ENCODE data around the gene DCAF5.
"Not testable (repeated sequence)": the region's sequence is repeated elsewhere in the genome, so short reads cannot be mapped to it uniquely, and the experiment has no call there.

The DCAF5 gene

DNA sequence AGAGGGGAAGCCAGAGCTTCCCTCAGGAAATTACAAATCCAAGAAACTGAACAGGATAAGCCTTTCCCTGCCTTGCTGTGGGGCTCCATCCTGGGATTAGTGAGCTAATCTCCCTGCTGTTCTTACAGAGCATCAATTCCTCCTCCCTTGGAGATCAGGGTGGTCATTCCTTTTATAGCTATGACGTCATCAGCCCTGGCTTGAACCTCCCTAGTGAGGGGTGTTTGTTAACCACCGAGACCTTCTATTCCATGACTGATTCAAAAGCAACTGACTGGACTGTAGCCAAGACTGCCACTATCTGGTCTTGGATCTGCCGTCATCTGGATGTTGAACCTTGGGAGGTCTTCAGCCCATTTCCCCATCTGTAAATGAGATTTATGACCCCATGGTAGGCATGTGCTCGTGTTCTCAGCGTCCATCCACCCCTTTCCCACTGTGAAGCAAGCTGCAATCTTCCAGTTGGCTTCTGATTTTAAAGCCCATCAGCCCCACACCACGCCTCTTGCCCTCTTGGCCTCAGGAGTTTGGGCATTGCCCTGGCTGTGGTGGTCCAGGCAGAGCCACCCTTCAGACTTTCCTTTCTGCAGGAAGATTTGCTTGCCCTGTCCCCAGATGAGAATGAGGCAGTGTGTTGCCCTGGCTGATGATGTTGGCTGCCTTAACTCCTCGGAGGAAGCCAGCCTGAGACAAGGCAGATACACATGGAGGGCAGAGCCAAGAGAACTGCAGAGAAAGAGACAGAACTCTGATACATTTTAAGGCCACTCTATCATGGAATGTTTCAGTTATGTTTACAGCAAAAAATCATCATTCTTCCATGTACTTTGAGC, 114.2 kb downstream of the DCAF5 start:
- DNase-seq = no peak

DNA sequence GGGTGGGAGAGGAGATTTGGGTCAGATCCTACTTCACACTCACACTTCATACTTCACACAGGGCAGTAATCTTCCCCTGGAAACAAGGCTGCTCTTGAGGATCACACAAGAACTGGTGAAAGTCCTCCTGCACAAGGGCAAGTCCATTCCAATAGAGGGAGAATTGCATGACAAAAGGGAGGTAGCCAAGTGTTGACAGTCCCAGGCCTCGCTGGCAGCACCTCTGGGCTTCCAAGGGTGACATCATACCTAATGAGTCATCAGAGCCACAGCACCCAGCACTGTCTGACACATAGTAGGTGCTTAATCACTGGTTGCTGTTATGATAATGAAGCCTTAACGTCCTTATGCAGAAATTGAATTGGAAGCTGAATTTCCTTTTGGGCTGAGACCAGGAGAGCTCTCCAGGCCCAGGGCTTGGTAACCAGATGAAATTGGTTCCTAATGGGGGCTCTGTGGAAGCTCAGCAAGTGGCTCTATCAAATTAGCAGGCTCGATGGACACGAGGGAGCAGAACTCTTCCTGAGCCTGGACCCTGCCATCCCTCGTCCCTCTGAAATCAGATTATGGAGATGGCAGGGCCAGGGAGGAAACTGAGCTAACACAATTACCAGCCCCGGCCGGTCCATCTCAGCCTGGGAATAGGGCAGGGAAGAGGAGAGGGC, 115.0 kb downstream of the DCAF5 start:
- DNase-seq = no peak

DNA sequence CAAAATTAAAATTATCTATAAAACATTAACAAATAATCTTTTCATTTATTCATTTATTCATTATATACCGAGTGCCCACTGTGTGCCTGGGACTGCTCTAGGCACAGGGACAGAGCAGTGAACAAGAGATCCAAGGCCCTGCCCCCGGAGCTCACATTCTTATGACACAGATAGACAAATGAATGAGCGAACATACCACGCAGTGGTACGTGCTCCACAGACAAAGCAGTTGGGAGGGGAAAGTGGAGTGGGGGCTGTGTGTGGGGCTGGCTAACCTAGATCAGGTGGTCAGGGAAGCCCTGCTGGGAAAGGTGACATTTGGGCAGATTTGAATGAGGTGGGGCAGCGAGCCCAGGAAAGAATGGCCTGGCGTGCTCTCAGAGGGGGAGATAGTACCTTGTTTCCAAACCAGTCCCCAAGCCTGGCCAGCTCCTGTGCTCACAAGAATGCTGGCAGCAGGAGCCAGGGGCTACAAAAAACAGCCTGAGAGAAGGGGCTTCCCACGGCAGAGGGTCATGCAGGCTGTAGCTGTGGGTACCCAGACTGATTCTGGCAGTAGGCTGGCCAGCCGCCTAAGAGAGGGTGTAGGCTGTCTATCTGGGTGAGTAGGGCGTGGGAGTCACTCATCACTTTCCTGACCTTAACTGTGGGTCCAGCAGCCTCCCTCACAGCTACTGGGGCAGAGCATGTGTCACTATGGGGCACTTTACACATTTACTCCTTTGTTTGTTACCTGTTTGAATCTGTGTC, 116.0 kb downstream of the DCAF5 start:
- DNase-seq = no peak

DNA sequence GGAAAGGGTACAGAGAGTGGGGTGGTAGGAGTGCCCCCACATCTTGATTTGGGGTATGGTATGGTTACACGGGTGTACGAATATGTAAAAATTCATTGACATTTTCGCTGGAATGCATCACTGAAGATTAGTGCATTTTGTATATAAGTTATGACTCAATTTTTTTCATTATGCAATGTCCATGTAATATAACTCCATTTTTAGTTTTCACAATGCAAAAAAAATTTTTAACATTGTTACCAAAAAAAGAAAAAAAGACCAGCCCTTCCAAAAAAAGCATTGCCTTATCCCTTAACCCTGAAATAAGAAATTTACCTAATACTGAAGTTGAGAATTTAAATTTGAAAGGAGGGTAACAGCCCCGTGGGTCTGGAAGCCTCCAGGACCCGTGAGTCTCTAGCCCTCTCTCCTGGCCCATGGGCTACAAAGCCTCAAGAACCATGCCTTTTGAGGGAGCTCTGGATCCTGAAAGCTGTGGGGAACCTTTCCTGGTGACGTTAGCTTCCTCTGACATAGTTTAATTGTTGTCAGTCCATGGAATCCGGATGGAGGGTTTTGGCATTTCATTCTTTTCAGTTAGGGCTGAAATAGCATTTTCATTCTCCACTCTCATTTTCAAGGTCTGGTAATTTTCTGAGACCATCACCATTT, 118.2 kb downstream of the DCAF5 start:
- no peak for DNase-seq

DNA sequence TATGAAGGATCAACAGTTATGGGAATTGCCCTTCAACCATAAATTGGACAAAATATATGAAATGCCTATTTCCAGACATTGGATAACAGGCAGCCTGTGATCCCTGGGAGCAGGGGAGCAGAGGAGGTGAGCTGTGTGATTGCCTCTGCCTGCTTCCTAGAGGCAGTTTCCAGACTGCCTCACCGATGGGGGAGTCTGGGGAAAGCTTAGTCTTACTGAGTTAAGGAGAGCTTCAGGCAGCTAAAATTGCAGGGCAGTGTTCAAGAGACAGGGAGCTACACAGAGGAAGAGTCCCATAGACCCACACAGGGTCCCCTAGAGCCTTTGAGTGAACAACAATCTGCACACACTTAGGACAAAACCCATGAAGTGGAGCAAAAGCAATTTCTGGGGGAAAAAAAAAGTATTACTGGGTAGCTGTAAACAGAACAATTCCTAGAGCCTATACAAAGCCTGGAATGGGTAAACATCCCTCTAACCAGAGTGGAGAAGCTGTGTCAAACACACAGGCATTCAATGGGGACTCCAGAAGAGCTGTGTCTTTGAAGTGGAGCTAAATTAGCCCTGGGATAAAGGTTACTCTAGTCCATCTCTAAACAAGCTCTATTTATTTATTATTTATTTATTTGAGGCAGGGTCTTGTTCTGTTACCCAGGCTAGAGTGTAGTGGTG, 125.5 kb downstream of the DCAF5 start:
- DNase-seq = no peak

DNA sequence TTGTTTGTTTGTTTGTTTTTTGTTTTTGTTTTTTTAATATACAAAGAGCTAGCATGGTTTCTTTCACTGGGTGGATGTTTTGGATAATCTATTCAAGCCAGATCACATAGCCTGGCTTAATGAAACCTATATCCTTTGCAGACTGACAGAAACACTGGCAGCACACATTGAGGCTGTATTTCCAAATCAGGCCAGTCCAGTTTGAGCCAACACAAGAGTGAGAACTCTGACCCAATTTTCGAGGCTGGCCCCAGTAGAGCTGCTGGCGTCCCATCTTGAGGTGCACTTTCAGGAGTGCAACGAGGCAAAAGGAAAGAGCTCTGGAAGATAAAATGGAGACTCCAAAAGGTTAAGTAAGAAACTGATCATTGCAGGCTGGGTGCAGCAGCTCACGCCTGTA, 129.9 kb downstream of the DCAF5 start:
- no peak for DNase-seq

DNA sequence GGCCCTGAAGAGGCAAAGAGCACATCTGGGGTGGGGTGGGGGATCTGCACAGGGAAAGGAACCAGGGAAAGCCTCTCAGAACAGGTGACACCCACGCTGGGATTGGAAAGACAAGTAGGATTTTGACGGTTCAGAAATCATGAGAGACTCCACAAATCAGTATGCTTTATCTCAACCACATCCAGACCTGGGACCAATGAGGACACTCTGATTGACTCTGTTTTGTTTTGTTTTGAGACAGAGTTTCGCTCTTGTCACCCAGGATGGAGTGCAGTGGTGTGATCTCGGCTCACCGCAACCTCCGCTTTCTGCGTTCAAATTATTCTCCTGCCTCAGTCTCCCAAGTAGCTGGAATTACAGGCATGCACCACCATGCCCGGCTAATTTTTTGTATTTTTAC, 130.8 kb downstream of the DCAF5 start:
- DNase-seq = not testable (repeated sequence)

DNA sequence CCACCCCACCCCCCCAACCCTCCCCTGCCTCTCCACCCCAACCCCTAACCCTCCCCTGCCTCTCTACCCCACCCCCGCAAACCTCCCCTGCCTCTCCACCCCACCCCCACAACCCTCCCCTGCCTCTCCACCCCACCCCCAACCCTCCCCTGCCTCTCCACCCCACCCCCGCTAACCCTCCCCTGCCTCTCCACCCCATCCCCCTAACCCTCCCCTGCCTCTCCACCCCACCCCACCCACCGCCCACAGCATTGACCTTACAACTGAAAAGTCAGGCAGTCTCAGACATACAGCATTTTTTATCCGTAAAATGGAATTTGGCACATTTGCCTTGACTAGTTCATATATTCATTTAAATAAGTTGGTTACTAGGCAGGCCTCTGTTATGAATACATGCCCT, 135.2 kb downstream of the DCAF5 start:
- no peak for DNase-seq

DNA sequence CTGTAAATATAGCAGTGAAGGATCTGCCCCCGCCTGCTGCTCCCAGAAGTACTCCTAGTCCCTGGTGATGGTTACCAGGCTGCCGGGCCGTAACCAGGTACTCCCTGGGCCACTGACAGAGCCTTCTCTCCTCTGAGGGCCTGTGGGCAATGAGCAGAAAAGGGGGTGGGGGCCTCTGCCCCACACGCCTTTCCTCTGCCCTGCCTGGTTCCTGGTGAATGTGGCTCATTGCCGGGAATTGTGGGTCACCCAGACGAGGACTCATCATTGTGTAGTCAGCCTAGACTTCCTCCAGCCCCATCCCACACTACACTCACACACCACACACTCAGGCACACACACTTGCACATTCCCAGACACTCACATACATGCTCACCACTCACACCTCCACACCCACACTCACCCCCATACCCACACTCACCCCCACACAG, 138.1 kb downstream of the DCAF5 start:
- no peak for DNase-seq

DNA sequence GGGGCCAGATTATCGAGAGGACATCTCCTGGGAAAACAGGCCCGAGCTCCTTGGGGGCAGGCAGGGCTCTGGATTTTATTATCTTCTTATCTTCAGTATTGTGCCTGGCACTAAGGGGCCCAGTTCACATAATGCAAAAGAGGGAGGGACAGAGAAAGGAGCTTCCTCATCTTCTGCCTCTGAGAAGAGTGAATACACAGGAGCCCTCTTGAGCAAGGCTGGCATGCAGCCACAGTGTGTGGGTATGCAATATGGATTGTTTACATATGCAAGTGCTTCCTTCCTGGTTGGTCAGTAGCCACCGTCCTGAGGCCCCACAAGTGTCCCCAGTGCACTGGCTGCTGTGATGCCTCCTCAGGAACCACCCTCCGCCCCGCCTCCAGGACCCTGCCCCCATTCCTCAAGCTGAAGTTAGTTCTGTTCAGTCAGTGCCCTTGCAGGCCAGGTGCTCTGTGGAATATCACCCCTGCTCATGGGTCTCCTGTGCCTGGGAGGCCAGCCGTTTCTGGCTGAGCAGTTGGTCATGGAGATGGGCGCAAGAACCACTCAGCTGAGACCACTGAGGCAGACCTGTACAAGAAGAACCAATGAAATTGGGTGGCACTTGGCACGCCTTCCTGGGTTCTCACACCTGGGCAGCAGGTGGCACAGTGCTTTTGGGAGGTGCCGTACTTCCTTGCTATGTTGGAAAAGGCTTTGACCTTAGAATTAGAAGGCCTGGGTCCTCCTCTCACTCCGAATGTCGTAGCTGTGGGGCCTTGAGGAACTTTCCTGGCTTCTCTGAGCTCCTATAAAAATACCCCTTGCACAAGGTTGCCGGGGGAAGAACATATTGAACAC, 138.8 kb downstream of the DCAF5 start:
- DNase-seq = no peak

DNA sequence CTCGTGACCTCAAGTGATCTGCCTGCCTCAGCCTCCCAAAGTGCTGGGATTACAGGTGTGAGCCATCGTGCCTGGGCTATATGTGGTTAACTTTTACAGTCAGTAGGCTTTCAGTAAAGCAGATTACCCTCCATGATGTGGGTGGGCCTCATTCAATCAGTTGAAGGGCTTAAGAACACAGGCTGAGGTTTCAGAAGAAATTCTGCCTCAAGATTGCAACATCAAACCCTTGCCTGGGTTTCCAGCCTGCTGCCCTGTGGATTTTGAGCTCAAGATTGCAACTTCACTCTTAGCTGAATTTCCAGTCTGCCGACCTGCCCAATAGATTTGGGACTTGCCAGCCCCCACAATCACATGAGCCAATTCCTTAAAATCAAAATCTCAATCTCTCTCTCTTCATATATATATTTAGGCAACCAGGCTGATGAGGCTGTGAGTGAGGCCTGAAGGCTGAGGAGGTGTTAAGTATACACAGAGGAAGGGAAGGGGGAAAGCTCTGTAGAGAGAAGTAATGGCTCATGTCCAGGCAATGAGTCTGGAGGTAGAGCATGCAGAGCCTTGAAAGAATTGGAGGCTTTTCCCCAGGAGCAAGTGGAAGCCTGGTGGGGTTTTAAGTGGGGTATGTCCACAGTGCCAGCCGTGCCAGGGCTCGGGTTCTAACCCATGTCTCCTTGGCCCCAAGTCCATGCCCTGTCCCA, 140.5 kb downstream of the DCAF5 start:
- DNase-seq = no peak

DNA sequence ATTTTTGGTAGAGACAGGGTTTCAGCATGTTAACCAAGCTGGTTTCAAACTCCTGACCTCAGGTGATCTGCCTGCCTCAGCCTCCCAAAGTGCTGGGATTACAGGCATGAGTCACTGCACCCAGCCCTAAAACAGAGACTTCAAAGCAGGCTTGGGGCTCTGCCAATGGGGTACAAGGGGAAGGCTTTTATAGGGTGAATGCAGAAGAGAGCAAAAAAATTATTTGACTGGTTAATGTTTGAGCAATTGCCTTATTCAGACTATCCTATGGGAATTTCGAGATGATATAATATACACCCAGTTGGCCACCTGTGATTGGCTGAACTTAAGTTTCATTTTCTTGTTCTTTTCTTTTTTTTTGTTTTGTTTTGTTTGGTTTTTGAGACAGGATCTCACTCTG, 142.3 kb downstream of the DCAF5 start:
- no peak for DNase-seq

DNA sequence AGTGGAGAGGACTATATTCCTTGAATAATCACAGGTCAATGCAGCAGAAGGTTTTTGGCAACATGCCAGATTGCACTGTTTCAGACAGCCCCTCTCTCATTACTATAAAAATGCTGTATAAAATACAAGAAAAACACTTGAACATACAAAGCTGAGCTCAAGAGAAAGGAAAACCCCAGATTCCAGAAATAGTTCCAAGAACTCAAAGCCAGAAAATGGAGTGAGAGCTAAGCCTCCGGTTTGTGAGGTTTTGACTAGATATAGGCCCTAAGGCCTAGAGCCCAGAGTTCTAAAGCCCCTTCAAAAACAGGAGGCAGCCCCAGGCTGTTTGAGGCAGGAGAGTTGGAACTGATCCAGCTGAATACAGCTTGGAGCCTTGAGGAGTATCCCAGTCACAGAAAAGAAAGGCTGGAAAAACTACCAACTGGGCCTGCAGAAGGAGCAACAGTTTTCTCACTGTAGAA, 144.5 kb downstream of the DCAF5 start:
- no peak for DNase-seq

DNA sequence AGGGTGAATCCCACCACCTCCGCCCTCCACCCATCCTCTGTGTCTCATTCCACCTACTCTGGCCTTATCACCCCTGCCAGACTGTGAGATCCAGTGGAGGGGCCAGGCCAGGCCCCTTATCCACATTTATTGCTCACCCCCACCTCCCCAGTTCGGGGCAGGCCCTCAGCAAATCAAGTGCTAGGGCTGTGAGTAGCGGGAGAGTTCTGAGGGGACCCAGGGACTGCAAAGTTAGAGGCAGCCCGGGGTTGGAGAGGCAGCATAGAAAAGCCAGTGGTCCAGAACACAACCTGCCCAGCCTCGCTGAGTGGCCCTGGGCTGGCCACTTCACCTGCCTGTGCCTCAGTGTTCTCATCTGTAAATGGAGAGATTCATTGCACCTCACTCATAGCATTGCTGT, 146.6 kb downstream of the DCAF5 start:
- no peak for DNase-seq

DNA sequence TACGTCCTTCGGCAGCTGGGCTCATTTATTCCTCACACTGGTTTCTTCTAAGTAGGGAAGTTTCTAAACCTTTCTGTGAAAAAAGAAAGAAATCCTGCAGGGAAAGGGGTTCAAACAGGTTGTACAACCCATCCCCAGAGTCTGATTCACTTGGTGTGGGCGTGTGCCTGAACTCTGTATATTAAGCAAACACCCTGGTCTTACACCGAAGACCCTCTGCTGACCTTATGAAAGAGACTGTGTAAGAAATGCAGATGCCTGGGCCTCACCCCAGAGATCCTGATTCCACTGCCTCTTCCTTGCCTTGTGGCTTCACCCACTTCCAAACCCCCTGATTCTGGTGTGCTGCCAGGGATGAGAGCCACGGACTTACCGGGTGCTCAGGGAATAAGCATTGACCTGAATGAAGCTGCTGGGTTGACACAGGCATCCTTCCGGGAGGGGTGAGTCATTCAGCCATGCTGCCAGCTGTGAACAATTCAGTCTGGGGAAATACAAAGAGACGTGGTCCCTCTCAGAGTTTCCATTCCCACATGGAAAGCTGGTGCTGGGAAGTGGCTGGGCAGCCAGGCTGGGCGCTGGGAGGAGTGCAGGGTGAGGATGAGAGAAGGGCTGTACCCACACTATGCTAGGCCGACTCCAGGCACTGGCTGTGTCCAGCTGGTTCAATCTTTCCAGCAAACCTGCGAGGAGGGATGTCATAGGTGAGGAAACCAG, 147.3 kb downstream of the DCAF5 start:
- no peak for DNase-seq

DNA sequence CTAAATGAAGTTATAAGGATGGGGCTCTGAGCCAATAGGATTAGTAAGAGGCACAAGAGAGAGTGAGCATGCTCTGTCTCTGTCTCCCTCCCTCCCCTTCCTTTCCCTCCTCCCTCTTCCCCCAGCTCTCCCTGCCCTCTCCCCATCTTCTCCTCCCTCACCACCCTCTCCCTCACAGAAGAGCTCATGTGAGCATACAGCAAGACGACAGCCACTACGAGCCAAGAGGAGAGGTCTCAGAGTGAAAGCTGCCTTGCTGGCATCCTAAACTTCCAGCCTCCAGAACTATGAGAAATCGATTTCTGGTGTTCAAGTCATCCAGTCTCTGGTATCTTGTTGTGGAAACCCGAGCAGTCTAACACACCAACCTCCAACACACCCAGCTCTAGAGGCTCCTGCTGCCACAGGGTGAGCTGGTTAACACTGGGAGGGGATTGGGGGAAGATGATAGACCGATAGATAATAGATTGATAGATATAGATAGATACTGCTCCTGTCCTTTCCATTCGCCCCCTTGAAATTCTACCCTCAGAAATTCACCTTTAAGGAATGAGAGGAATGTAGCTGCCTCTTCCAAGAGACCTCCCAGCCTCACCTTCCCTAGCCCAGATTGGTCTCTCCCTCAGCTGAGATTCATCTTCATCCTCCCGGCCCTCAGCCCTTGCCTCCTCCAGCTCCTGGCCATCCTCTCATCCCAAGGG, 148.0 kb downstream of the DCAF5 start:
- no peak for DNase-seq

DNA sequence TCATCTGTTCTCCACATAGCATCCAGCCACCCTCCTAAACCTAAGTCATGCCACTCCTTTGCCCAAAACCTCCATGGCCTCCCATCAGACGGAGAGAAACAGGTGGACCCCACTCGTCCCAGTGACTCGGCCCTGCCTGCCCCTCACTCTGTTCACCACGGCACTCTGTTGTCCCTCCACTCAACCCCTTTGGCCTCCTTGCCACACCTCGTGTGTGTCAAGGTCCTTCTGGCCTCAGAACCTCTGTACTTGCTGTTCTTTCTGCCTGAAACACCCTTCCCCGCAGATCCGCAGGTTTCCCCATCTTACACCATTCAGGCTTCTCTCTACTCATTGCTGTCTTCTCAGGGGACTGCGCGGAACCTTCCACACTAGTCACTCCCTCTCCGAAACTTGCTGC, 149.3 kb downstream of the DCAF5 start:
- DNase-seq = no peak

DNA sequence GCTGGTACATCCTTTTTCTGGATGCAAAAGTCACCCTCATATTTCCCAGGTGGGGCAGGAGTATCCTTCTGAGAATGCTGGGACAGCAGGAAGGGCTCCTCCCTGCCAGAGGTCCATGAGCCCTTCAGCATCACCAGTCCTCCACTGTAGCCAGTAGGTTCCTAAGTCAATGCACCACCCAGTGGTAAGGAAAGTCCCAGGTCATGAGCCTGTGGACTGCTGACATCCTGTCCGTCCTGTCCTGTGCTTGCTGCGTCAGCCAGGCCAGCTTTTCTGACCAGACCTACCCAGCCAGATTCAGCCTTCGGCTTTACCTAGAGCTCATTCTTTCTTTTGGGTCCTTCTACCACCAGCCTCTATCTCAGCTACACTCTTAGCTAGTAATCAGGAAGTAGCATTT, 150.8 kb downstream of the DCAF5 start:
- DNase-seq = no peak

DNA sequence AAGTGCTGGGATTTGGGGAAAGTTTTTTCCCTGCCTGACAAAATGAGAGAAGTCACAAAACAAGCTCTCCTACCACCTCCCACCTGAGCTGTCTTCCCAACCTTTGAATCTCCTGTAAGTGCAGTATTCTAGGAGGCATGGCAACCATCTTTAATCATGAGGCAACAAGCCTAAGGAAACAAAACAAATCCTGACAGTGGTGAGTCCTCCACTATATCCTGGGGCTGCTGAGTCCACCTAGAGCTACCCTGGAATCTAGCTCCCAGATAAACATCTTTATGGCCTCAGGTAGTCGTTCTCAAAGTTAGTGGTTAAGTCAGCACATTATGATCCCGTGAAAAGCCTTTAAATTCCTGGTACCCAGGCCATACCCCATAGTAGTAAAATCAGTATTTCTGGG, 151.5 kb downstream of the DCAF5 start:
- DNase-seq = no peak
